Stimulated activated CD4-positive, alpha-beta T cell treated with anti-CD3 and anti-CD28 coated beads, Interleukin-15, amount 100 ng/mL, for 48 hours (primary cell): ENCODE data around the gene MRPL17.

Experiments used
- DNase-seq, 2 donors: peaks; one replicate each; pipeline ENCODE4 v3.0.0-alpha.2; 2020; ENCODE audit warnings: low read depth in 2 of 2

Gene MRPL17

GRCh38 chr11:6632116-6633073, 50.7 kb downstream of the MRPL17 start:
- DNase-seq: no peak

GRCh38 chr11:6631361-6631890, 51.7 kb downstream of the MRPL17 start:
- no peak for DNase-seq

DNA sequence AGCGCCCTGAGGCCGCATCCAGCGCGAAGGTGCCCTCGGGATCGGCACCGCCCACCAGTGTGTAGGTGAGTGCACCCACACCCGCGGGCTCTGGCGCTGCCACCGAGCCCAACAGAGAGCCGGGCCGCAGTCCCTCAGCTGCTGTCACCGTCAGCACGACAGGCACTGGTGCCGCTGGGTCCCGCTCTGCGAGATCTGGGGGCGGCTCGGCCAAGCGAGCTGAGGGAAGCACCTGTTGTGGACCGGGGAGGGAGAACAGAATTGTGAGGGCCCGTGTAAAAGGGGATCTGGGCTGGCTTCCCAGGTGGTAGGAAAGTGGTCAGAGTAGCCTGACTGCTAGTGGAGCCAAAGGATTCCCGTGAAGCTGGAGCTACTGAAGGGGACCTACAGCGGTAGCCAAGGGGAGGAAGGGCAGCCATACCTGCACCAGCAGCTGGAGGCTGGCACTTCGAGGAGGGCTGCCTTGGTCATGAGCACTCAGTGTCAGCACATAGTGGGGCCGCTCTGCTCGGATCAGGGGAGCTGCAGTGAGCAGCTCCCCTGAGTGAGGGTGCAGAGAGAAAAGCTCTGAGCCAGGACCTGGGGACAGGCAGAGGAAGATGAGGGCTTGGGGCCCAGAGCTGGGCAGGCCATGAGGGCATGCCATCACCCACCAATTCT, 52.4 kb downstream of the MRPL17 start:
- DNase-seq: no peak
